HL-60 (cell line): ENCODE data around the gene FGF1.

Experiments used
- DNase-seq, 2 experiments: peaks; one replicate each; pipeline ENCODE4 v3.0.0-alpha.2; 2010 to 2020; ENCODE audit warnings: low read depth in 1 of 2, low spot score in 1 of 2
- H3K27ac ChIP-seq: fragments of 250-450 bp; sonication (Bioruptor Pico); replicated peaks from 2 replicates; pipeline ENCODE4 v1.5.1; 2020; ENCODE audit warnings: mild to moderate bottlenecking, moderate library complexity
- H3K27me3 ChIP-seq: fragments of 250-450 bp; sonication (Bioruptor Pico); 2 replicates; pipeline ENCODE4 v1.5.1; 2021; ENCODE audit warnings: mild to moderate bottlenecking, moderate library complexity; ENCODE audit not compliant: insufficient read depth, poor library complexity, severe bottlenecking
- H3K4me3 ChIP-seq: replicated peaks from 2 replicates; pipeline ENCODE4 v1.5.1; 2011; ENCODE audit warnings: mild to moderate bottlenecking, control low read depth, low read length; ENCODE audit not compliant: insufficient read depth
- CTCF ChIP-seq: IDR thresholded peaks from one replicate; pipeline ENCODE4 v1.5.1; 2011; ENCODE audit warnings: low read length, control low read depth, inconsistent platforms; ENCODE audit not compliant: insufficient read depth
- GABPA ChIP-seq: IDR thresholded peaks from 2 replicates; pipeline ENCODE4 v1.6.1; 2012; ENCODE audit warnings: low read depth
- POLR2AphosphoS5 ChIP-seq: IDR thresholded peaks from 2 replicates; pipeline ENCODE4 v1.6.1; 2012; ENCODE audit warnings: low read depth
- REST ChIP-seq: IDR thresholded peaks from 2 replicates; pipeline ENCODE4 v1.6.1; 2012; ENCODE audit warnings: low read depth; ENCODE audit not compliant: insufficient replicate concordance
- SPI1 ChIP-seq: IDR thresholded peaks from 2 replicates; pipeline ENCODE4 v1.6.1; 2012; ENCODE audit warnings: low read depth, mild to moderate bottlenecking, borderline replicate concordance

The FGF1 gene

GRCh38 chr5:142615948-142616347 lies 69.9 kb downstream of the FGF1 start:
- DNase-seq = no peak
- Histone ChIP-seq H3K4me3 (no peak overlapping the region), H3K27me3 (peaks cover 11% of the 10 kb centered on the region), H3K27ac (no peak overlapping the region)
- TF ChIP-seq GABPA (no peak), REST (no peak), POLR2AphosphoS5 (no peak), SPI1 (no peak), CTCF (no peak)

- H3K4me3 ChIP-seq = no peak overlapping the region
- DNase-seq = no peak
- TF ChIP-seq REST = no peak
- no peak for TF ChIP-seq SPI1
- TF ChIP-seq GABPA = no peak
- no peak for TF ChIP-seq CTCF
- TF ChIP-seq POLR2AphosphoS5 = no peak
- H3K27ac ChIP-seq = no peak overlapping the region
- peaks cover 12% of the 10 kb centered on the region for H3K27me3 ChIP-seq
Observed at GRCh38 chr5:142614054-142614453, 71.8 kb downstream of the FGF1 start.

GRCh38 chr5:142613271-142613671 lies 72.6 kb downstream of the FGF1 start:
- Histone ChIP-seq H3K27ac (no peak overlapping the region), H3K4me3 (no peak overlapping the region), H3K27me3 (peaks cover 15% of the 10 kb centered on the region)
- DNase-seq = no peak
- TF ChIP-seq POLR2AphosphoS5 = no peak
- TF ChIP-seq REST = no peak
- TF ChIP-seq SPI1 = no peak
- no peak for TF ChIP-seq CTCF
